ENCODE measurements around the gene UBA3. TPM values are rescaled to one million over a fixed set of nuclear protein-coding genes. Genes with fewer than 3 reads are reported as not detected.
A peak's percentile ranks its signal among the peaks of the same experiment; 100 is the strongest.

The UBA3 gene
- total RNA-seq: 54.3 TPM
- long read RNA-seq, transcript UBA3-201 (17 exons, 2,112 nt): minor isoform, 21 of 106 reads
- long read RNA-seq, transcript UBA3-202 (18 exons, 2,154 nt): major isoform, 69 of 106 reads
- long read RNA-seq, partial matches to known transcripts: 5 of 106 reads
- long read RNA-seq, other reads (novel, unspliced or antisense): 10 of 106 reads

GRCh38 chr3:69080233-69080920 lies at the start of gene UBA3:
UBA3 (minus strand) TSS chr3:69080365; CDS start chr3:69080353, 12 bp downstream.
- DNase-seq (ENCODE audit: low spot score): peak; percentile 95

DNA sequence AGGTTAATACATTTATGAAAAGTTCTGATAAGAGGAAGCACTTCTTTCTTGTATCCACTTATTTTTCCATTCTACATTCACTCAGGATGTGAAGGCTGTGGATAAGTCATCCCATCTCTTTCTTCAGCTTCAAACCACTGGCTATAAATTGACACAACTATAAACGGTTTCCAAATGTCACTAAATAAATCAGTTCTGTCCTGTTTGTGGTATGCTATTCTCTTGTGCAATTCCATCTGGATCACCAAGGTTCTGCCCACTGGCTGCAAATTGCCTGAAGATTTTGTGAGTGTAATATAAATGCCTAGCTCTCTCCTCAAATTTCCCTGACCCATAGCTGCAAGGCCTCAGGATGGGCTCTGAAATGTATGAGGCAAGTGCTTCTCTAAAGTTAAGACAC lies 49.4 kb upstream of the UBA3 start:
- no peak for DNase-seq (ENCODE audit: low spot score)

- DNase-seq (ENCODE audit: low spot score): no peak
Observed at GRCh38 chr3:69128509-69128908, 48.3 kb upstream of the UBA3 start.

- no peak for DNase-seq (ENCODE audit: low spot score)
Observed at GRCh38 chr3:69126999-69127398, 46.8 kb upstream of the UBA3 start.

DNA sequence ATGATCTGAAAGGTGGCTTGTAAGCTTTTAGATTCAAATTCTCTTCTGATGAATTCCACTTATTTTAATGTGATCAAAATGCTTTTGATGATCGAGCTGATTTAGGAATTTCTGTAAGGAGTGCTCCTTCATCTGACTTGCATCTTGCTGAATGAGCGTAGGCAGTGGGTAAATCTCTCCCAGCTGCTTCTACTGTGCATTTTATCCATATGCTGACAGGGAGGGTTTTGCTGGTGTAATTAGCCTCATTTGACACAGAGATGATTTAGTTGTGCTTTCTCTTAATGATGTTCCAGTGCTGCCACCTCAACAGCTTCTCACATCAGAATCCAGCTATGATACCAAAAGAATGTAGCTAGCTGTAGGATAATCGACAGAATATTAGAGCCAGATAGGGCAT lies 46.1 kb upstream of the UBA3 start:
- DNase-seq (ENCODE audit: low spot score): no peak

DNA sequence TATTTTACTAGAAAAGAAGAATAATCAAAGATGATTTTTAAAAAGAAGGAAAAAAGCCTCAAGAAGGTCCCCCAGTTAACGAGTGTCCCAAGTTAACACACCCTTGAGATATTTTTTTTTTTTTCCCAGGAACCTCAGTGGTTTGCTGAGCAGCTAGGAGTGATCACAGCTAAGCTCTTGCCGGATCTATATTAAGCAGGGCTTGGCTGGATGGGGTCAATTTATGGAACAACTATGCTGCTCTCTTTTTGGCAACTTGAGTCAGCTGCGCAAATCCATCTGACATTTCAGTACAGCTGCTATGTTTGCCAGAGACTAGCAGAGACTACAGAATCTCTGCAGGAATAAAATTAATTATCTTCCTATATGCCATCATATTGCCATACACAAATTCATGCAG lies 42.2 kb upstream of the UBA3 start, which contains the start of gene LMOD3:
Gene LMOD3, minus strand, starts transcription at position 193 of the 400 bp plus-strand sequence. CDS start 209 bp downstream, outside the sequence.
- DNase-seq (ENCODE audit: low spot score): no peak

GRCh38 chr3:69121950-69122349 lies 41.8 kb upstream of the UBA3 start:
- DNase-seq (ENCODE audit: low spot score): no peak

DNA sequence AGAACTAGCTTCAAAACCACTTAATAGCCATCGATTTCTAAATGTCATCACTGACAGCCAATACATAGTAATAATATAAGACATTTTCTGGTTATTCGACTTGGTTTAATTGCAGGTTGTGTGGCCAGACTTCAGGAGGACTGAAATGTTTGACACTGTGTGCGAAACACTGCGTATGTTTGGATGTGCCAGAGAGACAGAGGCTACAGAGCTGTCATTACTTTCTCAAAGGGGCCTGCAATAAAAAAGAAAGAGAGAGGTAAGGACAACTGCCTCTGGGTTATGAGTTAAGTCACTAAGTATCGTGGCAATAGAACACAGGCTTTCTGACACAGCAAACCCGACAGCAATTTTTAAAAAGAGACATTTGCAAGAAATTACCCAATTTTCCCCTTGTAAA lies 41.3 kb upstream of the UBA3 start:
- DNase-seq (ENCODE audit: low spot score): no peak

DNA sequence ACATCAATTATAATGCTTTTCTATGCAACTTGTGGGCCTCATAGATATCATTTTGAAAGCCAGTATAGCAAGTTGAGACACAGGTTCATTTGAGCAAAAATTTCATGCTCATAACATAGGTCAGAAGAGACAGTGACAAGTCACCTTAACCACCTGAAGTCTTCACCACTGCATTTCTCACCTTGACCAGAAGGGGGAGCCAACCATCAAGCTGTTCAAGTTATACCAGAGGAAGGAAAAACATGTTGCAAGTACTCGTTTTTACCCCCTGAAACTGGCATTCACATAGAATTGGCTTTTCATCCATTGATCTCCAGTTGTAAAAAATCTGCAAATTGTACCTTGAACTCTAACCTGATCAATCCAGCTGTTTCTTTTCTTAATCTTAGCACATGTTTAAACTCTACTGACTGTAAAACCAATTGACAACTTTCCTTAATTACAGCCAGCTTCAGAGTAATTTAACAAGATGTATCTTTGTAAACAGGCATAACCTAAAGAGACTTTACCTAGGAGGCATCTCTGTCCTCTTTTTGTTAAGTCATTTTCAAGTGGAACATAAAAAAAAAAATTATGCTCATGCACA lies 40.8 kb upstream of the UBA3 start:
- DNase-seq (ENCODE audit: low spot score): no peak

DNA sequence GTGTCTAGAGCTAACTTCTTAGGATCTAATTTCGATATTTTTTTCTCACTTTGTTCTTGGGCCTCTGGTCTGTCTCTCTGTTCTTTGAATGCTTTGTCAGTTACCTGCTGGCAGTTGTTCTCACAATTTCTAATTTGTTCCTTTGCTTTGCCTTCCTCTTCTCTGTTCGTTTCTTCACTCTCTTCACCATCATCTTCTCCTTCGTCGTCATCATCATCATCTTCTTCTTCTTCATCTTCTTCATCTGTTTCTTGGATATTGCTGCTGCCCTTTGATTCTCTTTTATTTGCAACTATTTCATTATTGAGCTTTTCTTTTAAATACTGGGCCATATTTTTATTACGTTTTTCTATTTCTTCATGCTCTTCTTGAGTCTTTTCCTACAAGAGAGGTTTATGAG lies 39.5 kb upstream of the UBA3 start:
- no peak for DNase-seq (ENCODE audit: low spot score)

- DNase-seq (ENCODE audit: low spot score): no peak
Observed at GRCh38 chr3:69119138-69119537, 39.0 kb upstream of the UBA3 start.

DNA sequence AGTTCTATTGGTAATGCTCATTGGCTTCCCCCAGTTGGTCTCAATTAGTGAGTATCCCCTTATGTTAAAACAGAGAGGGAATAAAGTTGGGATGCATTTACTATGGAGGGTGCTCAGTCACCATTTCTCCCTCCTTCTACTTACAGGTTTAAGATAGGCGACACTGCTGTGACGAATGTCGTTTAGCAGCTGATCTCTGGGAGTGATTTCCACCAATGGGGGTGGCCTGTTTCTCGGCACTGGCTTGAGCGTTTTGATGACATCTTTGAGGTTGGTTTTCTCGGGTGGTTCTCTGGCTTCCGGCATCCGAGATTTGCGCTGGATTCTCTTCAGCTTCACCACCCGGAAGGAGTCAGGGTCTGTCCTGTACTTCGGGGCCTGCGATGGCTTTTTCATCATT lies 38.4 kb upstream of the UBA3 start:
- no peak for DNase-seq (ENCODE audit: low spot score)

DNA sequence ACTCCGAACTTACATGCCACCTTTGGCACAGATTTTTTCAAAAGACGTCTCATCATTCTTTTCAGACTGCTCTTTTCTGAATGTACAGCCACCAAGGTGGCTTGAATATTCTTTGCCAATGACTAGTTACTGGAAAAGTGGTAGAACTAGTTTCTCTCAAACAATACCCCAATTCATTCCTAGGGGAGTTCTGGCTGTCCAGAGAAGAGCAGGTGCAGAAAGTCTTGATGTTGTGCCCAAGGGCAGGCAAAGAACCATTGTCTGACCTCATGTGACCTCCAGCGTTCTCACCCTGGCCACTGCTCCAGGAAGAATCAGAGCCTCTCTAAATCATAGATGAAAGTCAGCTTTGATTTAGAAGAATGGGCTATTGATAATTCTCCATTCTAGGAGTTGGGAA lies 36.7 kb upstream of the UBA3 start:
- DNase-seq (ENCODE audit: low spot score): no peak

DNA sequence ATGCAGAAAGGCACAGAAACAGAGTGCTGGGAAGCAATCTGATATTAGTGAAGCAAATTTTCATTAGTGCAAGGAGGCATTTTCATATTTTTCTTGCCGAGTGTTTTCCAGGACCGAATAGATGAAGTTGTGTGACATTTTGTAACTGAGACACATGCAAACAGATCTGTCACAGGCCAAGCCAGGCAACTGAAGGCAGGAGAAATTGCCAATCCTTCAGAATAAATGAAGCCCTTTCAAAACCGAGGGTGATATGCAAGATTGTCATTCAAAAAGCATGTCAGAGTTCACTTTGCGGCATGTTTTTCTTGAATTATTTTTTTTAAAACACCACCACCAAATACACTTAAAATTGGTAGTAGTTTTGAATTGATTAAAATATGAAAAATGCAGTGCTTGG lies 36.0 kb upstream of the UBA3 start:
- no peak for DNase-seq (ENCODE audit: low spot score)

- DNase-seq (ENCODE audit: low spot score): no peak
Observed at GRCh38 chr3:69115731-69116130, 35.6 kb upstream of the UBA3 start.

GRCh38 chr3:69113536-69113935 lies 33.4 kb upstream of the UBA3 start:
- DNase-seq (ENCODE audit: low spot score): no peak

GRCh38 chr3:69110941-69111546 lies 30.9 kb upstream of the UBA3 start:
- DNase-seq (ENCODE audit: low spot score): no peak

- no peak for DNase-seq (ENCODE audit: low spot score)
Observed at GRCh38 chr3:69108811-69109210, 28.6 kb upstream of the UBA3 start.

GRCh38 chr3:69107841-69108240 lies 27.7 kb upstream of the UBA3 start:
- DNase-seq (ENCODE audit: low spot score): no peak

DNA sequence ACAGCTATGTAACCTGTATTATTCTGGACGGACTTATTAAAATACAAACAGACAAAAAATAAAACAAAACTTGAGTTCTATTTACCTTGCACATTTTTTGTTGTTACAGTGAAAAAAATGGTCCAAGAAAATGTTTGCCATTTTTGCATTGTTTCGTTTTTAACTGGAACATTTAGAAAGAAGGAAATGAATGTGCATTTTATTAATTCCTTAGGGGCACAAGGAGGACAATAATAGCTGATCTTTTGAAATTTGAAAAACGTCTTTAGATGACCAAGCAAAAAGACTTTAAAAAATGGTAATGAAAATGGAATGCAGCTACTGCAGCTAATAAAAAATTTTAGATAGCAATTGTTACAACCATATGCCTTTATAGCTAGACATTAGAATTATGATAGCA lies 25.2 kb upstream of the UBA3 start:
- no peak for DNase-seq (ENCODE audit: low spot score)

GRCh38 chr3:69104586-69104985 lies 24.4 kb upstream of the UBA3 start:
- DNase-seq (ENCODE audit: low spot score): no peak

GRCh38 chr3:69103123-69103522 lies 23.0 kb upstream of the UBA3 start:
- DNase-seq (ENCODE audit: low spot score): no peak

Data from mesenteric fat pad (tissue), 1 donor.